Peyer's patch (tissue), 4 donors: ENCODE results near the gene RBM33. TPM values are rescaled to one million over a fixed set of nuclear protein-coding genes. Genes with fewer than 3 reads are reported as not detected.

Experiments used
- DNase-seq, 3 donors: peaks; one replicate each; pipeline ENCODE4 v3.0.0-alpha.2; 2017 to 2019
- H3K27ac ChIP-seq, 4 donors: fragments of 200-600 bp; sonication (generic); one replicate each; pipeline ENCODE4 v1.5.1; 2016 to 2019
- H3K27me3 ChIP-seq, 2 donors: fragments of 200-600 bp; sonication (generic); one replicate each; pipeline ENCODE4 v1.5.1; 2019
- H3K36me3 ChIP-seq, 3 donors: fragments of 200-600 bp; sonication (generic); one replicate each; pipeline ENCODE4 v1.5.1; 2016 to 2019
- H3K4me1 ChIP-seq, 4 donors: fragments of 200-600 bp; sonication (generic); one replicate each; pipeline ENCODE4 v1.5.1; 2016 to 2019
- H3K4me3 ChIP-seq, 4 donors: fragments of 200-600 bp; sonication (generic); 1 replicate in 3 of 4; 2 replicates in 1 of 4; pipeline ENCODE4 v1.5.1; 2016 to 2019; ENCODE audit warnings: mild to moderate bottlenecking in 1 of 4
- H3K9me3 ChIP-seq, 4 donors: fragments of 200-600 bp; sonication (generic); one replicate each; pipeline ENCODE4 v1.5.1; 2016 to 2019; ENCODE audit warnings: mild to moderate bottlenecking in 1 of 4
- POLR2A ChIP-seq, 2 donors: fragments of 450-650 bp; IDR thresholded peaks; one replicate each; pipeline ENCODE4 v1.5.1; 2017; ENCODE audit warnings: antibody characterized with exemption in 2 of 2, mild to moderate bottlenecking in 2 of 2, moderate library complexity in 2 of 2
- total RNA-seq, 4 donors: library from RNA; depleted of rRNA; stranded (reverse); fragments of >200 nt; gene quantifications; one replicate each; pipeline ENCODE4 v1.1.0, GENCODE V29; 2016
- TF ChIP-seq, protein P1 (sequence below), 6 experiments: fragments of 450-650 bp in 4 of 6; fragments of 200-600 bp in 2 of 6; sonication (generic) in 1 of 6; IDR thresholded peaks; one replicate each; pipeline ENCODE4 v1.5.1; 2017 to 2019; ENCODE audit warnings: antibody characterized with exemption in 6 of 6, mild to moderate bottlenecking in 3 of 6, moderate library complexity in 1 of 6

Gene RBM33
- total RNA-seq, 4 donors from 2014 or later, result 87.4 to 191 (median 123) TPM

DNA sequence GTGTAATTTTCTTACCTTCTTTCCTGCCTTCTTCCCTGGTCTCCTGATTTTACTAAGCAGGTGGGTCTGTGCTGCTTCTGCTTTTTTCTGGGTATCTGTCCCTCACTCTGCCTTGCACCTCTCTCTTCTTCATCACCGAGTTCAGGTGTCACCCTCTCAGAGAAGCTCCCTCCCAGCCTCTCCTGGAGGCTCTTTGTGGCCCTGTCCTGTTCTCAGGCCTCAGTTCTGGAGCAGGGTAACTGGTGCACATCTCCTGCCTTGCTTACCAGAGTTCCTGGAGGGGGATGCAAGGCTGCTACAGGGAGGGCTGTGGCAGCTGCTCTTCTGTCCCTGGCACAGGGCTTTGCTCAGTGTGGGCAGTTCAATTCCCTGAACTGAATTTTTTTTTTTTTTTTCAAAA is 66.1 kb downstream of the RBM33 start:
- peak in 2 of 3 donors; percentile 58 to 62 for DNase-seq
- Histone ChIP-seq H3K36me3 (peaks cover 0 to 67% (median 0%) of the 10 kb centered on the region in 3 donors), H3K27me3 (no peaks in the 10 kb centered on the region), H3K9me3 (no peaks in the 10 kb centered on the region), H3K4me3 (no peak overlapping the region), H3K27ac (peak overlapping the region in 1 of 4 donors; percentile 47), H3K4me1 (peaks cover 0 to 17% (median 0%) of the 10 kb centered on the region in 4 donors)
- TF ChIP-seq, protein P1, sequence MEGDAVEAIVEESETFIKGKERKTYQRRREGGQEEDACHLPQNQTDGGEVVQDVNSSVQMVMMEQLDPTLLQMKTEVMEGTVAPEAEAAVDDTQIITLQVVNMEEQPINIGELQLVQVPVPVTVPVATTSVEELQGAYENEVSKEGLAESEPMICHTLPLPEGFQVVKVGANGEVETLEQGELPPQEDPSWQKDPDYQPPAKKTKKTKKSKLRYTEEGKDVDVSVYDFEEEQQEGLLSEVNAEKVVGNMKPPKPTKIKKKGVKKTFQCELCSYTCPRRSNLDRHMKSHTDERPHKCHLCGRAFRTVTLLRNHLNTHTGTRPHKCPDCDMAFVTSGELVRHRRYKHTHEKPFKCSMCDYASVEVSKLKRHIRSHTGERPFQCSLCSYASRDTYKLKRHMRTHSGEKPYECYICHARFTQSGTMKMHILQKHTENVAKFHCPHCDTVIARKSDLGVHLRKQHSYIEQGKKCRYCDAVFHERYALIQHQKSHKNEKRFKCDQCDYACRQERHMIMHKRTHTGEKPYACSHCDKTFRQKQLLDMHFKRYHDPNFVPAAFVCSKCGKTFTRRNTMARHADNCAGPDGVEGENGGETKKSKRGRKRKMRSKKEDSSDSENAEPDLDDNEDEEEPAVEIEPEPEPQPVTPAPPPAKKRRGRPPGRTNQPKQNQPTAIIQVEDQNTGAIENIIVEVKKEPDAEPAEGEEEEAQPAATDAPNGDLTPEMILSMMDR (IDR thresholded peaks at IDR 0.05), result no peak
- TF ChIP-seq POLR2A (IDR thresholded peaks at IDR 0.05), result no peak

DNA sequence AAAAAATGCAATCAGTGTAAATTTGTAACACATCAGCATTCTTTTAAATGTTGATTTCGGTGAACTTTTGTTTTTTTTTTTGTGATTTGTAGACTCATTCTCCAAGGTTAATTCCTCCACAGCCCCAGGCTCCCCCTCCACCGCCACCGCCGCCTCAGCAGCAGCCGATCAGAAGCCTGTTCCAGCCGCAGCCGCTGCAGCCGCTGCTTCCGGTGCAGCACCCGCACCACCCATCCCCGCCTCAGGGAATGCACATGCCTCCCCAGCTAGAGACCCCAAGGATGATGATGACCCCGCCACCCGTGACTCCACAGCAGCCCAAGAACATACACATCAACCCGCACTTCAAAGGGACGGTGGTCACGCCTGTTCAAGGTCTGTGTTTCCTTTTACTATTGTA is 66.6 kb downstream of the RBM33 start:
- H3K36me3 ChIP-seq, result peaks cover 0 to 62% (median 0%) of the 10 kb centered on the region in 3 donors
- H3K27me3 ChIP-seq, result no peaks in the 10 kb centered on the region
- TF ChIP-seq POLR2A (IDR thresholded peaks at IDR 0.05), result no peak
- no peaks in the 10 kb centered on the region for H3K9me3 ChIP-seq
- H3K4me1 ChIP-seq, result peaks cover 0 to 22% (median 0%) of the 10 kb centered on the region in 4 donors
- DNase-seq, result no peak
- H3K4me3 ChIP-seq, result no peak overlapping the region
- H3K27ac ChIP-seq, result no peak overlapping the region

DNA sequence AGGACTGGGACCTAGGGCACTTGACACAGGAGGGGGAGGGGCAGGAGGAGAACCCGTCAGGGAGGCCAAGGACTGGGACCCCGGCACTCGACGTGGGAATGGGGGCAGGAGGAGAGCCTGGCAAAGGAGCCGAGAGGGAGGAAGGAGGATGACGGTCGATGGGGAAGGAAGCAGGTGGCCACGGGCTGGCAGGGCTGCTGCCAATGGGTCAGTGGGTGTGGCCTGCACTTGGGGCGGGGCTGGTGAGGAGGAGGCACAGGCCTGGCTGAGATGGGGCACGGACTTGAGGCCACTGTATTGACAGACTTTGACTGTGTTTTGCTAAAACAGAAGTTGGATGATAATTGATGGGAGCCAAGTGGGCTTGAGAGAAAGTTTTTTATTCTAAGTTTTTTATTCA is 68.9 kb downstream of the RBM33 start:
- peaks cover 0 to 53% (median 0%) of the 10 kb centered on the region in 3 donors for H3K36me3 ChIP-seq
- H3K27ac ChIP-seq, result no peak overlapping the region
- DNase-seq, result peak in 2 of 3 donors; percentile 60 to 69
- no peaks in the 10 kb centered on the region for H3K9me3 ChIP-seq
- TF ChIP-seq, protein P1 (IDR thresholded peaks at IDR 0.05), result no peak
- no peak for TF ChIP-seq POLR2A (IDR thresholded peaks at IDR 0.05)
- peaks cover 0 to 22% (median 0%) of the 10 kb centered on the region in 4 donors for H3K4me1 ChIP-seq
- no peak overlapping the region for H3K4me3 ChIP-seq
- no peaks in the 10 kb centered on the region for H3K27me3 ChIP-seq

DNA sequence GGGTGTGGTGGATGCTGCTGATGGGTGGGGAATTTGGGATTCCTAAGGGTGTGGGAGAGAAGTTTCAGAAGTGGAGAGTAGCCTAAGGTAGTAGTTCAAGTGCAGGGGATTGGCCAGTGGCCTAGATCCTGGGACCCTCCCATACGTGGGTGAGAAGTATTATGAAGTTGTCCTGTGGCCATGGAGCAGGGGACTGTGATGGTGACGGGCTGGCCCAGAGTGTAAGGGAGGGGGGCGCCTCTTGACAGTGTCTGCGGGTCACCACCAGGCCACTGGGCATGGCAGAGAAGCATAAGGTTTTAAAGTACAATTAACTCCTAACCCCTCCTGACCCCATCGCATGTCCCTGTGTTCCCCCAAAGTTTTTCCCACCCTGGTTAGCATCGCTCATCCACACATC is 70.2 kb downstream of the RBM33 start:
- H3K36me3 ChIP-seq, result peaks cover 0 to 45% (median 0%) of the 10 kb centered on the region in 3 donors
- no peak overlapping the region for H3K27ac ChIP-seq
- no peak for TF ChIP-seq POLR2A (IDR thresholded peaks at IDR 0.05)
- TF ChIP-seq, protein P1 (IDR thresholded peaks at IDR 0.05), result no peak
- no peak overlapping the region for H3K4me3 ChIP-seq
- no peaks in the 10 kb centered on the region for H3K9me3 ChIP-seq
- DNase-seq, result no peak
- H3K27me3 ChIP-seq, result no peaks in the 10 kb centered on the region
- peaks cover 0 to 22% (median 0%) of the 10 kb centered on the region in 4 donors for H3K4me1 ChIP-seq

DNA sequence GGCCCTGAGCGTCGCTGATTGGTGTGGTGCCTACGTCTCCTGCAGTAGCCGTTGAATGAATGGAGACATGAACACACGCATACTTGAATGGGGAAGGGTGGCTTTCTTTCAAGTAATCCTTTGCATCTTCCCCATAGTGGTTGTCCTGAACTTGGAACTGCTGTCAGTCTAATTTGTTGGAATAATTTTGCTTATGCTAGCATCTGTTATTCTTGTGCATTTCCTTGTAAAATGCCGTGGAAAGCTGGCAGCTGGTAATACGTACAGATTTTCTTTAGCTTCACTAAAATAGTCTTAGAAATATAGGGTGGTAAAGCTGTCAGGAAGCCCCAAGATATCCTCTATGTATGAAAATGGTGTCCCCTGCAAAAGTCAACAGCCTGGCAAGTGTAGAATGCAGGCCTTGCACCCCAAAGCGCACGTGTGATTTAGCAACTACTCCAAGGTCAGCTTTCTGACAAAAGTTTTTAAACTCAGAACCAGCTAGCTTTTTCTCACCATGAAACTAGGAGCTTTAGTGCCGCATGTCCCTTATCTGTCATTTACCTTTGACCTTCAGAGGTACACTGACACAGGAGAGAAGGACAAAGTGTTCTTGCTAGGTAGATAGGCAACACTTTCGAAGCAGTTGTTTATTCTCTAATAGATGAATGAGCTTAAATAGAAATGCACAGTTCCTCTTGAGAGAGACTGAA is 70.8 kb downstream of the RBM33 start:
- DNase-seq, result no peak
- H3K4me3 ChIP-seq, result no peak overlapping the region
- no peaks in the 10 kb centered on the region for H3K9me3 ChIP-seq
- H3K36me3 ChIP-seq, result peaks cover 0 to 42% (median 0%) of the 10 kb centered on the region in 3 donors
- no peaks in the 10 kb centered on the region for H3K27me3 ChIP-seq
- H3K27ac ChIP-seq, result peak overlapping the region in 1 of 4 donors; percentile 48
- H3K4me1 ChIP-seq, result peaks cover 0 to 22% (median 0%) of the 10 kb centered on the region in 4 donors
- TF ChIP-seq POLR2A (IDR thresholded peaks at IDR 0.05), result no peak
- TF ChIP-seq, protein P1 (IDR thresholded peaks at IDR 0.05), result no peak

DNA sequence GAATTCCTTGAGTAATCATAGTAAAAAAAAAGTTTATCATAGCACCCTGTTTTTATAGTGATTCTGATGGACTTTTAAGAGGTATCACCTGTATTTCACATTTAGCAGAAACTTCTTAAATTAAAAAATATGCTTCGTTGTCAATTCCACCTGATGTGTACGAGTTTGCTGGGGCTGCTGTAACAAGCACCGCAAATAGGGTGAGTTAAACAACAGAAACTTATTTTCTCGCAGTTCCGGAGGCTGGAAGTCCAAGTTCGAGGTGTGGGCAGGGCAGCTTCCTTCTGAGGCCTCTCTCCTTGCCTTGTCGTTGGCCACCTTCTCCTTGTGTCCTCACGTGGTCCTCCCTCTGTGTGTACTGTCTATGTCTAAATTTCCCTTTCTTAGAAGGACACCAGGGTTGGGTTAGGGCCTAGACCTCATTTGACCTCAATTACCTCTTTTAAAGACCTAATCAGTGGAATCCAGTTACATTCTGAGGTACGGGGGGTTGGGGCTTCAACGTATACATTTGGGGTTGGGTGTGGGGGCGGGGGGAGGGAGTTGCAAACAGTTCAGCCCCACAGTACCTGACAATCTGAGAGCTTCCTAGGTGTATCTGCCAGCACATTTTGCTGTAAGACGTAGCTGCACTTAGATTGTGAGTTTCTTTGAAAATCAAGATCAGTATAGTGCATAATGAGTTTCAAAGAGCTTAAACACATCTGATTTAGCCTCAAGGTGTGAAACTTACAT is 72.7 kb downstream of the RBM33 start:
- no peaks in the 10 kb centered on the region for H3K27me3 ChIP-seq
- no peak overlapping the region for H3K4me3 ChIP-seq
- H3K36me3 ChIP-seq, result peaks cover 0 to 23% (median 0%) of the 10 kb centered on the region in 3 donors
- H3K4me1 ChIP-seq, result peaks cover 0 to 22% (median 2%) of the 10 kb centered on the region in 4 donors
- no peak overlapping the region for H3K27ac ChIP-seq
- no peak for TF ChIP-seq POLR2A (IDR thresholded peaks at IDR 0.05)
- TF ChIP-seq, protein P1 (IDR thresholded peaks at IDR 0.05), result no peak
- H3K9me3 ChIP-seq, result no peaks in the 10 kb centered on the region
- DNase-seq, result no peak
